CD4-positive, alpha-beta T cell treated with Interleukin-10 for 1 hour (primary cell): Measurements from ENCODE around the gene ZNHIT6.
"Not testable (repeated sequence)": the region's sequence is repeated elsewhere in the genome, so short reads cannot be mapped to it uniquely, and the experiment has no call there.

Experiments used
- DNase-seq: peaks from one replicate; pipeline ENCODE4 v3.0.0-alpha.2; 2020

ZNHIT6 gene

GRCh38 chr1:85665932-85666331, 42.3 kb downstream of the ZNHIT6 start:
- no peak for DNase-seq

- no peak for DNase-seq
Measured at GRCh38 chr1:85663382-85663781, 44.9 kb downstream of the ZNHIT6 start.

- no peak for DNase-seq
Measured at GRCh38 chr1:85661767-85662166, 46.5 kb downstream of the ZNHIT6 start.

- no peak for DNase-seq
Measured at GRCh38 chr1:85660541-85660940, 47.7 kb downstream of the ZNHIT6 start.

GRCh38 chr1:85659174-85659573, 49.1 kb downstream of the ZNHIT6 start:
- DNase-seq = no peak

- DNase-seq = no peak
Measured at GRCh38 chr1:85656948-85657347, 51.3 kb downstream of the ZNHIT6 start.

GRCh38 chr1:85656256-85656655, 52.0 kb downstream of the ZNHIT6 start:
- no peak for DNase-seq

- no peak for DNase-seq
Measured at GRCh38 chr1:85655315-85655714, 52.9 kb downstream of the ZNHIT6 start.

GRCh38 chr1:85654066-85654782, 54.0 kb downstream of the ZNHIT6 start:
- DNase-seq = no peak

- DNase-seq = no peak
Measured at GRCh38 chr1:85652327-85652726, 55.9 kb downstream of the ZNHIT6 start.

GRCh38 chr1:85650645-85651044, 57.6 kb downstream of the ZNHIT6 start:
- DNase-seq = no peak

- no peak for DNase-seq
Measured at GRCh38 chr1:85649591-85649990, 58.6 kb downstream of the ZNHIT6 start.

GRCh38 chr1:85641598-85642556, 66.4 kb downstream of the ZNHIT6 start:
- DNase-seq = not testable (repeated sequence)

- DNase-seq = not testable (repeated sequence)
Measured at GRCh38 chr1:85639920-85640319, 68.3 kb downstream of the ZNHIT6 start.

GRCh38 chr1:85638412-85638811, 69.8 kb downstream of the ZNHIT6 start:
- no peak for DNase-seq

GRCh38 chr1:85630493-85630892, 77.7 kb downstream of the ZNHIT6 start:
- DNase-seq = no peak

- no peak for DNase-seq
Measured at GRCh38 chr1:85629532-85629920, 78.7 kb downstream of the ZNHIT6 start.

- no peak for DNase-seq
Measured at GRCh38 chr1:85628791-85629531, 79.3 kb downstream of the ZNHIT6 start.

GRCh38 chr1:85626818-85627217, 81.4 kb downstream of the ZNHIT6 start:
- no peak for DNase-seq

GRCh38 chr1:85624361-85624760, 83.9 kb downstream of the ZNHIT6 start:
- DNase-seq = no peak

GRCh38 chr1:85623061-85623471, 85.2 kb downstream of the ZNHIT6 start:
- no peak for DNase-seq

GRCh38 chr1:85621430-85621829, 86.8 kb downstream of the ZNHIT6 start:
- no peak for DNase-seq

GRCh38 chr1:85617633-85618100, 90.6 kb downstream of the ZNHIT6 start:
- DNase-seq = no peak
